Measurements from ENCODE around the gene PLA2G2C. TPM values are rescaled to one million over a fixed set of nuclear protein-coding genes. Genes with fewer than 3 reads are reported as not detected.
A peak's percentile ranks its signal among the peaks of the same experiment; 100 is the strongest.

The PLA2G2C gene
- total and polyA plus RNA-seq, 2 of the 8 experiments (the other 6 are each of a cell fraction or from before 2014, with no cell fraction given) = not detected

- H4K20me1 ChIP-seq (replicated peaks in 1 of 2; ENCODE audit: control insufficient read depth in 1 of 2, insufficient read depth in 2 of 2, low read length in 2 of 2) = no peaks in the 10 kb centered on the region
- H3K4me2 ChIP-seq (ENCODE audit: insufficient read depth in 1 of 2, low read depth in 2 of 2, low read length in 2 of 2) = no peak overlapping the region
- H3K79me1 ChIP-seq (ENCODE audit: low read depth, low read length) = no peaks in the 10 kb centered on the region
- peaks cover 0 to 4% (median 2%) of the 10 kb centered on the region in 4 experiments; a peak in 3 of 7 replicates for H3K4me1 ChIP-seq (replicated peaks in 1 of 4; ENCODE audit: control insufficient read depth in 3 of 4, insufficient read depth in 4 of 4, low read length in 3 of 4)
- WGBS, 2 experiments (ENCODE audit: extremely low coverage in 1 of 2, insufficient coverage in 1 of 2, insufficient read length in 1 of 2, insufficient replicate concordance in 2 of 2, low coverage in 1 of 2, low lambda C conversion rate in 2 of 2, missing lambda C conversion rate in 1 of 2) = 93% methylated on average over 1 of the region's 1 CpG; no CpG with 5 or more reads in 1 of the 2 experiments
- no peak overlapping the region for H2BK5ac ChIP-seq (ENCODE audit: low read depth, low read length)
- no peak overlapping the region for H3K4me3 ChIP-seq (ENCODE audit: extremely low read depth in 1 of 4, insufficient read depth in 2 of 4, low read depth in 3 of 4, low read length in 4 of 4)
- H3K23ac ChIP-seq (ENCODE audit: insufficient read length) = no peak overlapping the region
- H3K79me2 ChIP-seq (ENCODE audit: control insufficient read depth in 1 of 2, insufficient read depth in 2 of 2, low read length in 2 of 2) = no peaks in the 10 kb centered on the region
- no peak overlapping the region for H4K91ac ChIP-seq (replicated peaks; ENCODE audit: insufficient read length, low read length)
- no peak overlapping the region for H3K14ac ChIP-seq (ENCODE audit: insufficient read length)
- H3K9ac ChIP-seq (replicated peaks in 1 of 4; ENCODE audit: extremely low read depth in 1 of 4, low read depth in 3 of 4, low read length in 3 of 4) = no peak overlapping the region
- TF ChIP-seq HDAC2 (IDR thresholded peaks at IDR 0.05; ENCODE audit: borderline replicate concordance in 1 of 2, low read depth in 2 of 2, low read length in 2 of 2) (no peak), HDAC6 (IDR thresholded peaks at IDR 0.05; ENCODE audit: low read depth, low read length) (no peak), BACH1 (IDR thresholded peaks at IDR 0.05; ENCODE audit: low read length) (no peak), RAD21 (IDR thresholded peaks at IDR 0.05 in 1 of 2, conservative IDR thresholded peaks at IDR 0.05 in 1 of 2; ENCODE audit: low read depth in 2 of 2, low read length in 2 of 2) (peak; percentile 75 to 79), SIX5 (IDR thresholded peaks at IDR 0.05; ENCODE audit: low read depth, low read length) (no peak), EZH2 (IDR thresholded peaks at IDR 0.05; ENCODE audit: low read depth, low read length, severe bottlenecking) (no peak), SRF (IDR thresholded peaks at IDR 0.05; ENCODE audit: low read depth, low read length) (no peak), KDM1A (IDR thresholded peaks at IDR 0.05; ENCODE audit: borderline replicate concordance, low read length) (0 out of 2 replicates have a peak, but pooled peaks have one; percentile 39)
- TF ChIP-seq, protein P1, sequence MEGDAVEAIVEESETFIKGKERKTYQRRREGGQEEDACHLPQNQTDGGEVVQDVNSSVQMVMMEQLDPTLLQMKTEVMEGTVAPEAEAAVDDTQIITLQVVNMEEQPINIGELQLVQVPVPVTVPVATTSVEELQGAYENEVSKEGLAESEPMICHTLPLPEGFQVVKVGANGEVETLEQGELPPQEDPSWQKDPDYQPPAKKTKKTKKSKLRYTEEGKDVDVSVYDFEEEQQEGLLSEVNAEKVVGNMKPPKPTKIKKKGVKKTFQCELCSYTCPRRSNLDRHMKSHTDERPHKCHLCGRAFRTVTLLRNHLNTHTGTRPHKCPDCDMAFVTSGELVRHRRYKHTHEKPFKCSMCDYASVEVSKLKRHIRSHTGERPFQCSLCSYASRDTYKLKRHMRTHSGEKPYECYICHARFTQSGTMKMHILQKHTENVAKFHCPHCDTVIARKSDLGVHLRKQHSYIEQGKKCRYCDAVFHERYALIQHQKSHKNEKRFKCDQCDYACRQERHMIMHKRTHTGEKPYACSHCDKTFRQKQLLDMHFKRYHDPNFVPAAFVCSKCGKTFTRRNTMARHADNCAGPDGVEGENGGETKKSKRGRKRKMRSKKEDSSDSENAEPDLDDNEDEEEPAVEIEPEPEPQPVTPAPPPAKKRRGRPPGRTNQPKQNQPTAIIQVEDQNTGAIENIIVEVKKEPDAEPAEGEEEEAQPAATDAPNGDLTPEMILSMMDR (IDR thresholded peaks at IDR 0.05; ENCODE audit: control extremely low read depth in 1 of 3, insufficient read depth in 1 of 3, low read depth in 1 of 3, low read length in 3 of 3) = peak in 2 of 3 experiments; percentile 61 to 64; a peak in 3 of 4 replicates
- DNase-seq (ENCODE audit: low read depth in 1 of 2, low spot score in 2 of 2) = no peak
- no peak overlapping the region for H4K5ac ChIP-seq (ENCODE audit: insufficient read length, low read depth, low read length)
- no peak overlapping the region for H3K18ac ChIP-seq (ENCODE audit: extremely low read depth, low read length)
- H3K27ac ChIP-seq (ENCODE audit: low read depth, low read length) = no peak overlapping the region
- no peak overlapping the region for H2BK20ac ChIP-seq (ENCODE audit: low read length)
- no peak overlapping the region for H4K8ac ChIP-seq (ENCODE audit: extremely low read depth, insufficient read depth, low read length)
- H2BK12ac ChIP-seq (ENCODE audit: low read depth, low read length) = no peak overlapping the region
- H3K56ac ChIP-seq (replicated peaks; ENCODE audit: insufficient read length, low read depth, low read length) = no peak overlapping the region
- H3K23me2 ChIP-seq (ENCODE audit: low read depth, low read length) = no peaks in the 10 kb centered on the region
- H2BK120ac ChIP-seq (replicated peaks; ENCODE audit: low read depth, low read length) = no peak overlapping the region
- no peaks in the 10 kb centered on the region for H3K9me3 ChIP-seq (ENCODE audit: insufficient read depth in 2 of 2, low read depth in 1 of 2, low read length in 1 of 2)
- FAIRE-seq = no peak
- H2AK5ac ChIP-seq (ENCODE audit: low read depth, low read length) = no peak overlapping the region
- no peak overlapping the region for H2AFZ ChIP-seq (ENCODE audit: low read length)
- no peak overlapping the region for H2BK15ac ChIP-seq (ENCODE audit: low read length)
- no peaks in the 10 kb centered on the region; a peak in 1 of 7 replicates for H3K27me3 ChIP-seq (replicated peaks in 1 of 4; ENCODE audit: control insufficient read depth in 3 of 4, extremely low read depth in 1 of 4, insufficient read depth in 3 of 4, low read length in 3 of 4)
- CTCF ChIA-PET (ENCODE audit: partially characterized antibody) = interaction anchor here (0.6 to 4.6 kb wide), 38 partner anchors 9 to 299 kb away, joined by 3 to 32 read pairs (median 4); partner anchors contain the start of gene VWA5B1
- no peak overlapping the region for H3K4ac ChIP-seq (replicated peaks; ENCODE audit: insufficient read length, low read depth, low read length)
- H3K36me3 ChIP-seq (ENCODE audit: control insufficient read depth in 2 of 4, insufficient read depth in 4 of 4, low read length in 3 of 4) = no peaks in the 10 kb centered on the region
- POLR2A ChIA-PET (ENCODE audit: partially characterized antibody) = interaction anchor here (0.9 kb wide), 1 partner anchor 30 kb away, joined by 3 read pairs; the partner anchor contains the start of genes PLA2G2C and UBXN10
These were observed 30.3 kb upstream of the PLA2G2C start for GRCh38 chr1:20216574-20216973.

Data from H1 (cell line).